Dermis blood vessel endothelial cell (primary cell): ENCODE results near the gene LPP. TPM values are rescaled to one million over a fixed set of nuclear protein-coding genes. Genes with fewer than 3 reads are reported as not detected.

Experiments
- DNase-seq: peaks from one replicate; pipeline ENCODE4 v3.0.0; 2010
- total RNA-seq: library from RNA; depleted of rRNA; stranded (reverse); fragments of >200 nt; gene quantifications from 2 replicates; pipeline ENCODE4 v1.2.3, GENCODE V29; 2014

The LPP gene
- total RNA-seq, 1 donor from 2014 or later = 45.8 TPM

DNA sequence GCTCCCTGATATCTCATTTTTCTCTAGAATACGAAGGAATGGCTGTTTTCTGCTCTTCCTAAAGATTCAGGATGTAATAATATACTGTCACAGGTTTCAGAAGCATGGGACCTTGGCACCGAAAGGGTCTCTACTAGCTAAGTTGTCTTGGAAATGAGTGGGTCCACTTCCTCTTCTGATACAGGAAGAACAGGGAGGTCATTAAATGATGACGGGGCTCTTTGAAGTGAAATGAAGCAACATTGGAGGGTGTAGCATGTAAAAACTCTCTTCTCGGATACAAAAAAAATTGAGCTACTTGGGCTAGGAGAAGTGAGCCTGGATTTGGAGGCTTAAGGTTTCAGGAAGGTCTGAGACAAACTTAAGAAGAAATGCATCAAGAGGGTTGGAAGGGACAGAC, 668.0 kb downstream of the LPP start:
- peak; percentile 26 for DNase-seq

DNA sequence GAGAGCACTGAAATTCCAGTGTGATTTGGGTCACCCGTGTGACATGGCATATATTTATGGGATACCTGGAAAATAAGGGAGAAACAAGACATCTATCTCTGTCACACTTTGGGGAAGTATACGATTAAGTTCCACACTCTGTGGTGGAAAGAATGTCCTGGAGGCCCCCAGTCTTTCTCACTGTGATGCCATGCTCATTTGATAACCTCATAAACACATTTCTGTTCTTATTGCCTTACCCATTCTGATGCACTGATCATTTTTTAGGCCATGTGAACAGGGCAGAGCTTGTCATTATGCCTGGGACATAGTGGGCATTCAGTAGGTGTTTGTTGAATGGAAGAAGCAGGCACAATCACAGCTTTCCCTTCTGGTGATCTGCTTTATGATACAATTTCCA, 668.5 kb downstream of the LPP start:
- peak; percentile 34 for DNase-seq

- no peak for DNase-seq
Observed at GRCh38 chr3:188824566-188824965, 670.6 kb downstream of the LPP start.

DNA sequence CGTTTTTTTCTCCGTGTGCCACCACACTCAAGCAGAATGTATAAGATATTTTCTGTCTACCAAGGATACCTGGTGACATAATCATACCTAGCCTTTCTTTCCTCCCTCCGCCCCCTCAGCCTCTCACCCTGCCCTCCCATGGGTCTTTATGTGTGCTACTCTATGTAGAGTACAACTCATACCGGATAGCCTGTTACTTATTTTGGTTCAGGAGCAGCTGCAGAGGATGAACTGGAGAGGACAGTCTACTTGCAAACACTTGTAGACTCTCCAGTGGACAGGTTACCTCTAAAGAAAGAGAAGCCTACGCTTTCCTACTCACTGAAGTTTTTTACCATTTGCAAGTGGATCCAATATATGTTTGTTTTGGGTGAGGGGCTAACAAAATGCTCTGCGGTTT, 671.9 kb downstream of the LPP start:
- no peak for DNase-seq

DNA sequence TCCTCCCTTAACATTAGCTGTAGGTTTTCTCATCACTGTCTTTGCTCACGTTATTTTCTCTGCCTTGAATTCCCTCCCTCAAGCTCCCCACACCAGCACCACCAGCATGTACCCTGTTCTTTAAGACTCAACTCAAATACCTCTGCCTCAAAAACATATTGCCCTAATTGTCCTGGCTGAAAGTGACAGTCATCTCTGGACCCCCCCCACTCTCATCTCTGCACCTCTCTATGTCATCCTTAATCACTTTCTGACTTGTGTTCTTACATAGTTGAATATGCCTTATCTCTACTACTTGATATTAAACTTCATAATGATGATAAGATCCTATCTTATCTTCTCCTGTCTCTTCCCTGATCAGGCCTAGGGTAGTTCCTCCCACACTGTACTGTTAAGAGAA, 672.6 kb downstream of the LPP start:
- DNase-seq = no peak

DNA sequence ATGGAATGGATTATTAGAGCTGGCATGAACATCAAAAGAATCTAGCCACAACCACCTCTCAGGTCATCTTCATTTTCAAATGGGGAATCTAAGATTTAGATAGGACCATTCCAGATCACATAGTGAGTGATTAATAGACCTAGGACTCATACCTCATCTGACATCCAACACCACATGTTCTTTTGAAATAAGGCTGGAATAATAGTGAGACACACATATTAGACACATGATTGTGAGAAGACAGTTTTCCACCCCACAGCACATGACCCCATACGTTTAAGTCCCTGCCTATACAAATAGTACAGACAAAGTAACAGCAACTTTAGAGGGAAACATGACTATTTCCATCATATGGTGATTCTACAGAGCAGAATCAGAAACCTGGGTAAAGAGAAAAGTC, 673.1 kb downstream of the LPP start:
- no peak for DNase-seq

- DNase-seq = no peak
Observed at GRCh38 chr3:188827576-188827975, 673.6 kb downstream of the LPP start.

DNA sequence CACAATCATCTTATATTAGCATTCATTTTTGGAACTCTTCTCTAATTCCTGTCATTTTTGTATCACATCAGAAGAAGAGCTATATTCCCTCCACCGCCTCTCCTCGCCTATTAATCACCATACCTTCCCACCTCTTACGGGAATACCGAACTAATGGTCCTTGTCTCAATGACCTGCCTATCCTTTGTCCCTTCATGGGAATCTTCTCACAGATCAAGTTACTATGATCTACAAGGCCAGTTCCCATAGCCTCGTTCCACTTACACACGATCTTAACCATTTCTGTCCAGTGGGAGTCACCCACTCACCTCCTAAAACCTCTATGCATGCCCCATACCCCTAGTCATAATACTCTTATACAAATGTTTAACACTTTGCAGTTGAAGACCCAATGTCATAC, 675.2 kb downstream of the LPP start:
- DNase-seq = no peak

GRCh38 chr3:188829576-188829975, 675.6 kb downstream of the LPP start:
- DNase-seq = no peak

GRCh38 chr3:188830893-188831292, 676.9 kb downstream of the LPP start:
- peak; percentile 29 for DNase-seq

DNA sequence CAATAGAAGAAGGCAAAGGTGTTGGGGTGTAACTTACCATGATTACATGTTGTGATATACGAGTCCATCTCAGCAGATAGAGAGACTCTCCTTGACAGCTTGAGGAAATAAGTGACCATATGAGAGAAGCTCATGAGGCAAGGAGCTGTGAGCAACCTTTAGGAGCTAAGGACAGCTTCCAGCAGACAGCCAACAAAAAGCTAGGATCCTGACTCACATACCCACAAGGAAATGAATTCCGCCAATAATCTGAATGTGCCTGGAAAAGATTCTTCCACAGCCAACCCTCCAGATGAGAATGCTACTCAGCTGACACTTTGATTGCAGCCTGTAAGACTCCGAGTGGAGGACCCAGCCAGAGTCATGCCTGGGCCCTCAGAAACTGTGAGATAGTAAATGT, 678.2 kb downstream of the LPP start:
- no peak for DNase-seq

GRCh38 chr3:188832961-188833721, 679.2 kb downstream of the LPP start:
- DNase-seq = no peak

GRCh38 chr3:188834349-188834748, 680.4 kb downstream of the LPP start:
- no peak for DNase-seq

DNA sequence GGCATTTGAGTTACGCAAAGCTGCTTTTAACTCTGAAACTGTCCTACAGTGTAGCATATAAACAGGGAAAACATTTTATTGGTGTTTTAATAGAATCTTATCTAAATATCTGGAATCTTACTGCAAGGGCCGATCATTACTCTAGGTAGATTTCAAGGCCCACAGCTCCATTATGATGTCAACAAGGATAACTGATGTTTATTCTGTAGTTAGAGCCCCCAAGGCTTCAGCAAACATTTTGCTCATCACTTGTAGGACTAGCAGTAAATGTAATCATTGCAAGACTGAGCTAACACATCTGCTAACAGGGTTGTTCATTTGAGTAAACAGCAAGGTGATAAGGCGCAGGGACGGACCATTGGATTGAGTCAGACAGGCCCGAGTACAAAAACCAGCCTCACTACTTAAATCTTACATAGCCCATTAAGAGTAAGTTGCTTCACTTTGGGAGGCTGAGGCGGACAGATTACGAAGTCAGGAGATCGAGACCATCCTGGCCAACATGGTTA, 685.3 kb downstream of the LPP start:
- DNase-seq = no peak

DNA sequence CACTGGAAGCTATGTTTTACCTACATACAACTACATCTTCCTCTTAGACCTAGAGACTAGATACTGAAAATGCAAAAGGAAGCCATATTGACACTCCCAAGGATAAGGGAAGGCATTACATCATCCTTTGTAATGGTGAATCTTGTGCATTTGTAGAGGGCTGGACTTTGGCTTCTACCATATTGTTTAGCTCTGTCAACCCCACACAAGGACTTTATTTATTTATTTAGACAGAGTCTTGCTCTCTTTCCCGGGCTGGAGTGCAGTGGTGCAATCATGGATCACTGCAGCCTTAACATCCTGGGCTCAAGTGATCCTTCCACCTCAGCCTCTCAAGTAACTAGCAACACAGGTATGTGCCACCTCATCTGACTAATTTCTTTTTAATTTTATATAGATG, 686.3 kb downstream of the LPP start:
- DNase-seq = no peak

- DNase-seq = no peak
Observed at GRCh38 chr3:188841906-188842305, 687.9 kb downstream of the LPP start.

GRCh38 chr3:188842639-188843038, 688.7 kb downstream of the LPP start:
- DNase-seq = no peak

GRCh38 chr3:188844096-188844495, 690.1 kb downstream of the LPP start:
- no peak for DNase-seq

DNA sequence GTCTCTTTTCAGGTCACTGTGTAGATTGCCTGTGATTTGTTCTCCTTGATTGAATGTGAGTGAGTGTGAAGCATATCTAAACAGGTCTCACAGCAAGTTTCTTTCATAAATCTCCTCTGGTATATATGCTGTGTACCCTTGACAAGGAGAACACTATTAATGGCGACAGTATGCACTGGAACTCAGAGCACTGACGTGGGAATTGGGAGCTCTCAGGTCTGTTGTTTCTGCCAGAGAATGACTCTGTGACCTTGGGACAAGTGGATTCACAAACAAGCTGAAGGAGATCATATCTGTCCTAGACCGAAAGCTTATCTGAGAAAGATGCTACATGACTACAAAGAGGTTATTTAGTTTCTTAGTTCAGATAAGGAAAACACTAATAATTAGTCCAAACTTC, 691.6 kb downstream of the LPP start:
- no peak for DNase-seq

DNA sequence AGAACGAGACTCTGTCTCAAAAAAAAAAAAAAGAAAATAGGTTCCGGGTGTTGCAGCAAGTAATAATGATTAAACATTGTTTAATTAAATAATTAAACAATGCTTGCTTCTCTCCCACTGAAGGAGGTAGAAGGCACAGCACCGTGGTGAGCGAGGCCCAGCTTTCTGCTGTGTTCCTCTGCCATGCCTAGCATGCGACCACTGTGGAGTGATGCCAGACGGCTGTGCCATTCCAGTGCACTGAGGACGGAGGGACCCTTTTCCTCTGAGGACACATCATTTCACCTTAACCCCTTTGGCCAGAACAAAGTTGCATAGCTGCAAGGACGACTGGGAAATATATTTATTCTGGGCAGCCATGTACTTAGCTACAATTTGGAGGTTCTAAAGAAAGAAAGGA, 695.0 kb downstream of the LPP start:
- DNase-seq = no peak

- no peak for DNase-seq
Observed at GRCh38 chr3:188853856-188854771, 700.2 kb downstream of the LPP start.

GRCh38 chr3:188854772-188855149, 700.8 kb downstream of the LPP start:
- DNase-seq = no peak

- no peak for DNase-seq
Observed at GRCh38 chr3:188855675-188856074, 701.7 kb downstream of the LPP start.

DNA sequence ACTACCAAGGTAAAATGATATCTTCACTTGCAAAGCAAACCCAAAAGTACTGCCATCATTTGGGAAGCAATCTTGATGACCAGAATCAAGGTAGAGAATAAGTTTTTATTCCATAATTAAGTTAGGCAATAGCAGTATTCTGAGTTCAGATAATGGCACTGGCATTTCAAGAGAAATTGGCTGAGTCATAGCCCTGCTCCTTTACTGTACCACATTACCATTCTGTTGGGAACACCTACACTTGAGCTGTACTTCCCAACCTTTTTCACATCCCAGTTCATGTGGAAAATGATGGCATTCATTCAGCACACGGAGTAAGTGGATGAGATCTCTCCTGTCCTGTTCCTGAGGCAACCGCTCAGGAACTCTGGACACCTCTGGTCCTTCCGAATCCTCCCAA, 706.2 kb downstream of the LPP start:
- DNase-seq = no peak
